IMR-90 (cell line): ENCODE results near the gene TMEM240. TPM values are rescaled to one million over a fixed set of nuclear protein-coding genes. Genes with fewer than 3 reads are reported as not detected.

Source experiments
- ATAC-seq: fragments of 200-7000 bp; cut with Tn5 transposase; 2 replicates; pipeline ENCODE4 v1.9.1; 2020; ENCODE audit warnings: low read depth, mild to moderate bottlenecking, moderate library complexity
- BruUV-seq: library from RNA; stranded (reverse); fragments of 400-500 nt; replicated peaks from 2 replicates; lab custom pipeline; 2021; lab: Mats Ljungman, UMichigan
- CTCF ChIA-PET: fragments of 300-600 bp; formaldehyde crosslinking; extraction: SDS; loops from one replicate; lab custom pipeline; 2021; ENCODE audit warnings: antibody characterized with exemption; lab: Yijun Ruan, JAX
- POLR2A ChIA-PET: fragments of 300-600 bp; sonication (Branson Sonifier 250); formaldehyde crosslinking; loops from one replicate; lab custom pipeline; 2022; ENCODE audit warnings: antibody characterized with exemption; ENCODE audit not compliant: unreplicated experiment; lab: Charles Lee
- DNase-seq: peaks from one replicate; pipeline ENCODE4 v3.0.0; 2013
- H2AFZ ChIP-seq: replicated peaks from 2 replicates; pipeline ENCODE3; 2013; ENCODE audit warnings: low read length, mild to moderate bottlenecking; ENCODE audit not compliant: poor library complexity
- H2AK5ac ChIP-seq: 2 replicates; pipeline ENCODE4 v1.6.1; 2013; ENCODE audit warnings: low read depth, low read length, inconsistent platforms
- H2AK9ac ChIP-seq: replicated peaks from 2 replicates; pipeline ENCODE3; 2013; ENCODE audit warnings: mild to moderate bottlenecking, low read depth, low read length, moderate library complexity; ENCODE audit not compliant: poor library complexity
- H2BK120ac ChIP-seq: 2 replicates; pipeline ENCODE4 v1.6.1; 2013; ENCODE audit warnings: low read depth, low read length, inconsistent platforms
- H2BK15ac ChIP-seq: 3 replicates; pipeline ENCODE4 v1.6.1; 2013; ENCODE audit warnings: low read depth, low read length, inconsistent platforms
- H2BK20ac ChIP-seq: 2 replicates; pipeline ENCODE4 v1.6.1; 2013; ENCODE audit warnings: low read depth, mild to moderate bottlenecking, inconsistent platforms, low read length, moderate library complexity
- H2BK5ac ChIP-seq: 2 replicates; pipeline ENCODE4 v1.6.1; 2013; ENCODE audit warnings: mild to moderate bottlenecking, low read depth, low read length, inconsistent platforms; ENCODE audit not compliant: poor library complexity, severe bottlenecking
- H3K14ac ChIP-seq: replicated peaks from 2 replicates; pipeline ENCODE4 v1.6.1; 2013; ENCODE audit warnings: low read depth, low read length, inconsistent platforms
- H3K18ac ChIP-seq: 2 replicates; pipeline ENCODE4 v1.6.1; 2013; ENCODE audit warnings: low read depth, low read length, control low read depth
- H3K23ac ChIP-seq: 2 replicates; pipeline ENCODE4 v1.6.1; 2013; ENCODE audit warnings: low read depth, low read length, inconsistent platforms
- H3K27ac ChIP-seq: 2 replicates; pipeline ENCODE4 v1.5.1; 2013; ENCODE audit warnings: mild to moderate bottlenecking, control low read depth, low read length; ENCODE audit not compliant: insufficient read depth
- H3K27me3 ChIP-seq: 2 replicates; pipeline ENCODE4 v1.6.1; 2013; ENCODE audit warnings: low read length; ENCODE audit not compliant: control insufficient read depth, insufficient read depth
- H3K36me3 ChIP-seq: 2 replicates; pipeline ENCODE4 v1.6.1; 2013; ENCODE audit warnings: low read length, mixed read lengths; ENCODE audit not compliant: control insufficient read depth, insufficient read depth
- H3K4ac ChIP-seq: 2 replicates; pipeline ENCODE4 v1.6.1; 2013; ENCODE audit warnings: low read depth, low read length, inconsistent platforms
- H3K4me1 ChIP-seq: 2 replicates; pipeline ENCODE4 v1.6.1; 2013; ENCODE audit warnings: low read length, mixed read lengths; ENCODE audit not compliant: control insufficient read depth, insufficient read depth
- H3K4me2 ChIP-seq: 2 replicates; pipeline ENCODE4 v1.6.1; 2013; ENCODE audit warnings: low read depth, mild to moderate bottlenecking, control low read depth, low read length, moderate library complexity
- H3K4me3 ChIP-seq: 2 replicates; pipeline ENCODE4 v1.5.1; 2013; ENCODE audit warnings: low read depth, mild to moderate bottlenecking, control low read depth, low read length, moderate library complexity; ENCODE audit not compliant: insufficient read depth
- H3K56ac ChIP-seq: 2 replicates; pipeline ENCODE4 v1.6.1; 2013; ENCODE audit warnings: low read length, inconsistent platforms; ENCODE audit not compliant: insufficient read depth; ENCODE audit errors: extremely low read depth
- H3K79me1 ChIP-seq, 2 experiments: 2 replicates each; pipeline ENCODE4 v1.6.1; 2013; ENCODE audit warnings: low read length in 2 of 2, inconsistent platforms in 1 of 2, low read depth in 1 of 2
- H3K9ac ChIP-seq: 2 replicates; pipeline ENCODE4 v1.6.1; 2013; ENCODE audit warnings: low read depth, low read length, control low read depth
- H3K9me1 ChIP-seq: 2 replicates; pipeline ENCODE4 v1.6.1; 2013; ENCODE audit warnings: low read length, inconsistent platforms; ENCODE audit not compliant: insufficient read depth
- H3K9me3 ChIP-seq: 2 replicates; pipeline ENCODE4 v1.6.1; 2013; ENCODE audit warnings: low read length; ENCODE audit not compliant: control insufficient read depth, insufficient read depth
- H4K20me1 ChIP-seq: 2 replicates; pipeline ENCODE4 v1.6.1; 2013; ENCODE audit warnings: low read length, inconsistent platforms; ENCODE audit not compliant: insufficient read depth
- H4K5ac ChIP-seq: 2 replicates; pipeline ENCODE4 v1.6.1; 2013; ENCODE audit warnings: mild to moderate bottlenecking, low read depth, low read length, control low read depth
- H4K8ac ChIP-seq, 2 experiments: 2 replicates each; pipeline ENCODE4 v1.6.1; 2013; ENCODE audit warnings: low read depth in 2 of 2, low read length in 2 of 2, control low read depth in 1 of 2, inconsistent platforms in 1 of 2
- H4K91ac ChIP-seq: 2 replicates; pipeline ENCODE4 v1.6.1; 2013; ENCODE audit warnings: low read depth, low read length, inconsistent platforms; ENCODE audit not compliant: insufficient read depth
- CTCF ChIP-seq: conservative IDR thresholded peaks from 2 replicates; pipeline ENCODE4 v1.5.1; 2012; ENCODE audit warnings: mild to moderate bottlenecking, low read depth, low read length, improper control_type of control experiment
- ELK1 ChIP-seq: fragments of 150-350 bp; IDR thresholded peaks from 2 replicates; pipeline ENCODE4 v1.6.1; 2016; ENCODE audit warnings: low read depth, mild to moderate bottlenecking, low read length, moderate library complexity, borderline replicate concordance
- MAZ ChIP-seq: IDR thresholded peaks from 2 replicates; pipeline ENCODE4 v1.6.1; 2012; ENCODE audit warnings: low read depth, mild to moderate bottlenecking, low read length, improper control_type of control experiment, moderate library complexity, borderline replicate concordance
- NFE2L2 ChIP-seq: fragments of 150-350 bp; IDR thresholded peaks from 2 replicates; pipeline ENCODE4 v1.6.1; 2016; ENCODE audit warnings: low read depth, mild to moderate bottlenecking, low read length
- RAD21 ChIP-seq: IDR thresholded peaks from 2 replicates; pipeline ENCODE4 v1.6.1; 2012; ENCODE audit warnings: low read length, improper control_type of control experiment
- USF2 ChIP-seq: fragments of 150-350 bp; IDR thresholded peaks from 2 replicates; pipeline ENCODE4 v1.6.1; 2017; ENCODE audit warnings: mild to moderate bottlenecking, antibody characterized with exemption, low read length, low read depth
- WGBS, 2 experiments: methylation state at CpG; one replicate each; pipeline versions ENCODE4 v1.1.5 to v1.1.7; 2013; ENCODE audit warnings: missing lambda C conversion rate in 2 of 2; ENCODE audit not compliant: insufficient read length in 1 of 2; ENCODE audit errors: extremely low coverage in 2 of 2; 5-methylcytosine and 5-hydroxymethylcytosine counted together
- dilution Hi-C: fragments of 300-500 bp; cut with HindIII; formaldehyde crosslinking; loops from one replicate; pipeline ENCODE4 v1.14.3; 2018; ENCODE audit warnings: low sequenced_read_pairs; ENCODE audit not compliant: unreplicated experiment
- in situ Hi-C: fragments of 300-500 bp; cut with MboI; formaldehyde crosslinking; loops from 3 replicates; pipeline ENCODE4 v1.14.3; 2019; ENCODE audit warnings: low sequenced_read_pairs, inconsistent platforms, mixed read lengths
- intact Hi-C: fragments of 100-400 bp; cut with micrococcal nuclease; formaldehyde crosslinking; loops from 2 replicates; pipeline ENCODE4 v1.10.0; 2022
- polyA plus RNA-seq, 3 experiments: library from polyadenylated mRNA; depleted of rRNA; stranded (reverse); fragments of >200 nt; gene quantifications; 2 replicates each; pipeline ENCODE4 v1.2.3, GENCODE V29; 2012; ENCODE audit warnings: low replicate concordance in 1 of 3
- total RNA-seq: library from RNA; depleted of rRNA; stranded (reverse); fragments of >200 nt; gene quantifications from 2 replicates; pipeline ENCODE4 v1.2.3, GENCODE V29; 2012

TMEM240 gene
- total and polyA plus RNA-seq, 2 of the 4 experiments (the other 2 are of a cell fraction), result 1.6 to 7.6 TPM

- ATAC-seq, result no peak
- Histone ChIP-seq H3K36me3 (peaks cover 11% of the 10 kb centered on the region; the same call in 1 of the 2 replicates), H3K79me1 (peaks cover 16 to 84% of the 10 kb centered on the region in 2 experiments), H4K20me1 (peaks cover 46% of the 10 kb centered on the region), H3K23ac (no peak overlapping the region), H2AK9ac (peak overlapping the region; percentile 23), H2BK15ac (no peak overlapping the region), H3K4me1 (peaks cover 5% of the 10 kb centered on the region; the same call in 1 of the 2 replicates), H2BK20ac (no peak overlapping the region), H4K91ac (no peak overlapping the region), H3K4ac (no peak overlapping the region), H2AFZ (peak overlapping the region; percentile 70), H4K8ac (no peak overlapping the region), H3K9ac (no peak overlapping the region), H3K27ac (no peak overlapping the region), H3K18ac (no peak overlapping the region), H3K27me3 (no peaks in the 10 kb centered on the region), H3K14ac (no peak overlapping the region), H3K4me3 (no peak overlapping the region), H2AK5ac (no peak overlapping the region), H3K4me2 (no peak overlapping the region), H4K5ac (no peak overlapping the region), H3K56ac (no peak overlapping the region), H2BK5ac (no peak overlapping the region), H3K9me3 (no peaks in the 10 kb centered on the region), H2BK120ac (no peak overlapping the region), H3K9me1 (peaks cover 13% of the 10 kb centered on the region)
- TF ChIP-seq ELK1 (no peak), NFE2L2 (no peak), RAD21 (no peak), CTCF (no peak), MAZ (no peak), USF2 (no peak)
- ChIA-PET CTCF (no interaction called here), POLR2A (no interaction called here)
- in situ Hi-C loops (no loop called here), dilution Hi-C loops (no loop called here), intact Hi-C loops (no loop called here)
- no TSS peak for BruUV-seq
- no peak for DNase-seq
- 92% methylated on average over 19 of the region's 33 CpGs; no CpG with 5 or more reads in 1 of the 2 experiments for WGBS, 2 experiments
Measured at GRCh38 chr1:1551524-1552262, 11.3 kb upstream of the TMEM240 start.
